Measurements from ENCODE around the gene SMURF1. TPM values are rescaled to one million over a fixed set of nuclear protein-coding genes. Genes with fewer than 3 reads are reported as not detected.
A peak's percentile ranks its signal among the peaks of the same experiment; 100 is the strongest.

The SMURF1 gene
- total RNA-seq, 4 donors from 2014 or later, result 16.4 to 36.2 (median 24.6) TPM

DNA sequence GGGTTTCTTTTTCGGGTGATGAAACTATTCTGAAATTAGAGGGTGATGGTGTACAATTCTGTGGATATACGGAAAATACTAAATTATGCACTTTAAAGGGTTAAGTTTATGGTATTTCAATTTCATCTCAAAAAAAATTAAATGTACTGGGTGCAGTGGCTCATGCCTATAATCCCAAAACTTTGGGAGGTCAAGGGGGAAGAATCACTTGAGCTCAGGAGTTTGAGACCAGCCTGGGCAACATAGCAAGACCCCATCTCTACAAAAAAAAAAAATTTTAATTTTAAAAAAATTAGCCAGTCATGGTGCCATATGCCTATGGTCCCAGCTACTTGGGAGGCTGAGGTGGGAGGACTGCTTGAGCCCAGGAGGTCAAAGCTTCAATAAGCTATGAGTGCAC is 57.0 kb downstream of the SMURF1 start:
- no peak for TF ChIP-seq POLR2A (IDR thresholded peaks at IDR 0.05)
- Histone ChIP-seq H3K27ac (no peak overlapping the region), H3K27me3 (no peaks in the 10 kb centered on the region), H3K4me1 (peaks cover 0 to 54% (median 4%) of the 10 kb centered on the region in 3 donors), H3K36me3 (peaks cover 0 to 38% (median 0%) of the 10 kb centered on the region in 3 donors), H3K9me3 (no peaks in the 10 kb centered on the region), H3K4me3 (no peak overlapping the region)
- no peak for DNase-seq
- intact Hi-C loops (cut with DNase I), result no loop called here
- 88% methylated on average over 2 of the region's 2 CpGs for WGBS, 2 donors

DNA sequence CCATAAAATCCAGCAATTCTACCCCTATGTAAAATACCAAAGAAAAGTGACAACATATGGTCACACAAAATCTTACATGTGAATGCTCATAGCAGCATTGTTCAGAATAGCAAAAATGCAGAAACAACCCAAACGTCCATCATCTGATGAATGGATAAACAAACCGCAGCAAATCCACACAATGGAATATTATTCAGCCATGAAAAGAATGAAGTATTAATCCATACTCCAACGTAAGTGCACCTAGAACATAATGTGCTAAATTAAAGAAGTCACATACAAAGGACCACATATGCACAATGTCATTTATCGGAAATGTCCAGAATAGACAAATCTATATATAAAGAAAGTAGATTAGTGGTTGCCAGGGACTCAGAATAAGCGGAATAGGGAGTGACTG is 57.4 kb downstream of the SMURF1 start:
- no peaks in the 10 kb centered on the region for H3K9me3 ChIP-seq
- no peak overlapping the region for H3K27ac ChIP-seq
- 82 to 92% methylated on average over 5 of the region's 5 CpGs for WGBS, 2 donors
- peaks cover 0 to 49% (median 4%) of the 10 kb centered on the region in 3 donors for H3K4me1 ChIP-seq
- H3K36me3 ChIP-seq, result peaks cover 0 to 38% (median 0%) of the 10 kb centered on the region in 3 donors
- TF ChIP-seq CTCF (IDR thresholded peaks at IDR 0.05), result no peak
- TF ChIP-seq POLR2A (IDR thresholded peaks at IDR 0.05), result no peak
- no peak for DNase-seq
- no peaks in the 10 kb centered on the region for H3K27me3 ChIP-seq
- no peak overlapping the region for H3K4me3 ChIP-seq
- intact Hi-C loops (cut with DNase I), result no loop called here

- DNase-seq, result no peak
- peaks cover 0 to 39% (median 0%) of the 10 kb centered on the region in 3 donors for H3K36me3 ChIP-seq
- TF ChIP-seq CTCF (IDR thresholded peaks at IDR 0.05), result no peak
- TF ChIP-seq POLR2A (IDR thresholded peaks at IDR 0.05), result no peak
- H3K4me1 ChIP-seq, result peaks cover 5 to 53% (median 13%) of the 10 kb centered on the region in 3 donors
- no peaks in the 10 kb centered on the region for H3K9me3 ChIP-seq
- H3K4me3 ChIP-seq, result no peak overlapping the region
- peak overlapping the region in 1 of 4 donors; percentile 10 for H3K27ac ChIP-seq
- intact Hi-C loops (cut with DNase I), result no loop called here
- 88 to 98% methylated on average over 3 of the region's 3 CpGs for WGBS, 2 donors
- H3K27me3 ChIP-seq, result no peaks in the 10 kb centered on the region
Measured at GRCh38 chr7:99083733-99084132, 60.2 kb downstream of the SMURF1 start.

GRCh38 chr7:99083068-99083651 is 60.7 kb downstream of the SMURF1 start:
- Histone ChIP-seq H3K27ac (peak overlapping the region in 1 of 4 donors; percentile 10), H3K36me3 (peaks cover 0 to 35% (median 0%) of the 10 kb centered on the region in 3 donors), H3K4me1 (peaks cover 10 to 55% (median 16%) of the 10 kb centered on the region in 3 donors), H3K9me3 (no peaks in the 10 kb centered on the region), H3K4me3 (no peak overlapping the region), H3K27me3 (no peaks in the 10 kb centered on the region)
- intact Hi-C loops (cut with DNase I), result no loop called here
- no peak for TF ChIP-seq CTCF (IDR thresholded peaks at IDR 0.05)
- TF ChIP-seq POLR2A (IDR thresholded peaks at IDR 0.05), result no peak
- no peak for DNase-seq
- 59 to 75% methylated on average over 2 of the region's 2 CpGs for WGBS, 2 donors

DNA sequence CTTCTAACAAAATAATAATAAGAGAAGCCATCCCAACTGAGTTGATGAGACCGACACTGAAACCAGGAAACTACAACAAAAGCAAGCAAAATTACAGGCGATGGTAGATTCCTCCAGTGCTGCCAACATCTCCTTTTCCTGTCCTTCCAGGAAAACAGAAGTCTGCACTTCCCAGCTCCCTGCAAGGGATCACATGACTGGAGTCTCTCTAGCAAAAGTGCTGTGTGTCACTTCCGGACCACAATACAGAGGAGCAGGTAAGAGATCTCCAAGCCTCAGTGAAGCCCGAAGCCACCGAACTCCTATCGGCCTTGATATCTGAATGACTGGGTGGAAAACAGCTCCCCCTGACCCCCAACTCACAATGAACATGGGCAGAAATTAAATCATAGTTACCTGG is 63.2 kb downstream of the SMURF1 start:
- no peaks in the 10 kb centered on the region for H3K27me3 ChIP-seq
- no peak for DNase-seq
- TF ChIP-seq POLR2A (IDR thresholded peaks at IDR 0.05) (no peak), CTCF (IDR thresholded peaks at IDR 0.05) (no peak)

More for the DNA sequence above, 63.2 kb downstream of the SMURF1 start:
- intact Hi-C loops (cut with DNase I), result no loop called here
- H3K4me3 ChIP-seq, result no peak overlapping the region
- H3K36me3 ChIP-seq, result peaks cover 0 to 30% (median 0%) of the 10 kb centered on the region in 3 donors
- peak overlapping the region in 1 of 4 donors; percentile 21 for H3K27ac ChIP-seq
- WGBS, 2 donors, result 85 to 89% methylated on average over 6 of the region's 6 CpGs
- peaks cover 11 to 54% (median 16%) of the 10 kb centered on the region in 3 donors for H3K4me1 ChIP-seq
- H3K9me3 ChIP-seq, result no peaks in the 10 kb centered on the region

Measured in esophagus squamous epithelium (tissue), 5 donors.